ENCODE data around the gene OCRL.

GRCh38 chrX:129525896-129526295, 14.2 kb upstream of the OCRL start:
- TF ChIP-seq CTCF (IDR thresholded peaks at IDR 0.05), result no peak
- TF ChIP-seq POLR2A (IDR thresholded peaks at IDR 0.05; ENCODE audit: low read depth), result no peak
- no peak for TF ChIP-seq POLR2AphosphoS5 (IDR thresholded peaks at IDR 0.05)
- TF ChIP-seq EP300 (IDR thresholded peaks at IDR 0.05), result no peak

Measured in esophagus muscularis mucosa (tissue), 4 donors.